ENCODE results near the gene ARHGEF37. TPM values are rescaled to one million over a fixed set of nuclear protein-coding genes. Genes with fewer than 3 reads are reported as not detected.

The ARHGEF37 gene
- total RNA-seq, 1 donor from 2014 or later = 1.1 TPM

DNA sequence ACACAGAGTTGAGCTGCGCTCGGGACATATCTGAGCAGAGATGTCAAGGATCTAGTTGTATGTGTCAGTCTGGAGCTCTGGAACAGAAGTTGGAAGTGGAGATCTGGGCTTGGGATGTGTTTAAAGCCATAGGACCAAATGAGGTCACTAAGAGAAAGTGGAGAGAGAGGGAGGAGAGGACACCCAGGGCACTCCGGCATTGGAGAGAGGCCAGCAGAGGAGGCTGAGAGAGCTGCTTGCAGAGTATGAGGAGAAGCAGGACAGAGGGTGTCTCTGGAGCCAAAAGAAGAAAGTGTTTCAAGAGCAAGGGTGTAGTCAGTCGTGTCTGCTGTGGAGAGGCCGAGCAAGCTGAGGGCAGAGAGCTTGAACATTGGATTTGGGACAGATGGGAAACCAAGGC, 34.7 kb downstream of the ARHGEF37 start:
- Mint-ChIP-seq H3K27me3 (no peaks in the 10 kb centered on the region), H3K36me3 (ENCODE audit: low read depth) (no peaks in the 10 kb centered on the region), H3K9me3 (no peaks in the 10 kb centered on the region), H3K27ac (peak overlapping the region; percentile 27), H3K4me1 (peaks cover 34% of the 10 kb centered on the region), H3K4me3 (no peak overlapping the region)
- ATAC-seq (ENCODE audit: low read depth) (no peak), DNase-seq (no peak)
- intact Hi-C loops (cut with micrococcal nuclease) = no loop called here
- TF ChIP-seq, protein P1, sequence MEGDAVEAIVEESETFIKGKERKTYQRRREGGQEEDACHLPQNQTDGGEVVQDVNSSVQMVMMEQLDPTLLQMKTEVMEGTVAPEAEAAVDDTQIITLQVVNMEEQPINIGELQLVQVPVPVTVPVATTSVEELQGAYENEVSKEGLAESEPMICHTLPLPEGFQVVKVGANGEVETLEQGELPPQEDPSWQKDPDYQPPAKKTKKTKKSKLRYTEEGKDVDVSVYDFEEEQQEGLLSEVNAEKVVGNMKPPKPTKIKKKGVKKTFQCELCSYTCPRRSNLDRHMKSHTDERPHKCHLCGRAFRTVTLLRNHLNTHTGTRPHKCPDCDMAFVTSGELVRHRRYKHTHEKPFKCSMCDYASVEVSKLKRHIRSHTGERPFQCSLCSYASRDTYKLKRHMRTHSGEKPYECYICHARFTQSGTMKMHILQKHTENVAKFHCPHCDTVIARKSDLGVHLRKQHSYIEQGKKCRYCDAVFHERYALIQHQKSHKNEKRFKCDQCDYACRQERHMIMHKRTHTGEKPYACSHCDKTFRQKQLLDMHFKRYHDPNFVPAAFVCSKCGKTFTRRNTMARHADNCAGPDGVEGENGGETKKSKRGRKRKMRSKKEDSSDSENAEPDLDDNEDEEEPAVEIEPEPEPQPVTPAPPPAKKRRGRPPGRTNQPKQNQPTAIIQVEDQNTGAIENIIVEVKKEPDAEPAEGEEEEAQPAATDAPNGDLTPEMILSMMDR (IDR thresholded peaks at IDR 0.05) = no peak
- POLR2A ChIA-PET = interaction anchor here (0.8 kb wide), 1 partner anchor 18 kb away, joined by 3 read pairs; no protein-coding TSS in a partner anchor
- CTCF ChIA-PET = no interaction called here

DNA sequence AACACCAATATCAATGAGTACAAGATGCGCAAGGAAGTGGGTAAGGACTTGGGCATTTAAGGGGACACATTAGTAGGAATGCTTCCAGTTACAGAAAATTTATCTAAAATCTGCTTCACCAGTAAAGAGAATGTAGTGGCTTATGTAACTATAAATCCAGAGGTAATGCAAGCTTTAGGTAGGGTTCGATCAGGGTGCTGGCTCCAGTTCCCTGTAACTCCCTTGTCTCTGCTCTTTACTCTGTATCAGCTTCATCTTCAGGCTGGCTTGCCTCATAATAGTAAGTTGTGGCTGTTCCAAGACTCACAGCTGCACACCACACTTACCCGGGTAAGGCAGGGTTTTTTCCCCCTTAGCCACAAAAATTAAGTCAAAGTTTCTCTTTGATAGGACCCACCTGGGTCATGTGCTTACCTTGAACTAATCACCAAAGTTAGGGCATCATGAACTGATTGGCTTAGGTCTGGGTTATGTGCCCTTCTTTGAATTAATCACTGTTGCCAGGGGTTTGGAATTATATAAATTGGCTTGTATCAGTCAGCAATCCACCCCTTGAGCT, 35.5 kb downstream of the ARHGEF37 start:
- Mint-ChIP-seq H3K36me3 (ENCODE audit: low read depth) (no peaks in the 10 kb centered on the region), H3K27ac (peak overlapping the region; percentile 69), H3K4me1 (peaks cover 34% of the 10 kb centered on the region), H3K9me3 (no peaks in the 10 kb centered on the region), H3K4me3 (peak overlapping the region; percentile 38), H3K27me3 (no peaks in the 10 kb centered on the region)
- intact Hi-C loops (cut with micrococcal nuclease) = no loop called here
- POLR2A ChIA-PET = interaction anchor here (1.3 kb wide), 1 partner anchor 8 kb away, joined by 4 read pairs; no protein-coding TSS in a partner anchor
- ATAC-seq (ENCODE audit: low read depth) (peak; percentile 42), DNase-seq (no peak)
- CTCF ChIA-PET = interaction anchor here (1.4 to 2.1 kb wide), 2 partner anchors 299 to 374 kb away, joined by 3 to 6 read pairs; no protein-coding TSS in a partner anchor
- TF ChIP-seq, protein P1 (IDR thresholded peaks at IDR 0.05) = no peak

DNA sequence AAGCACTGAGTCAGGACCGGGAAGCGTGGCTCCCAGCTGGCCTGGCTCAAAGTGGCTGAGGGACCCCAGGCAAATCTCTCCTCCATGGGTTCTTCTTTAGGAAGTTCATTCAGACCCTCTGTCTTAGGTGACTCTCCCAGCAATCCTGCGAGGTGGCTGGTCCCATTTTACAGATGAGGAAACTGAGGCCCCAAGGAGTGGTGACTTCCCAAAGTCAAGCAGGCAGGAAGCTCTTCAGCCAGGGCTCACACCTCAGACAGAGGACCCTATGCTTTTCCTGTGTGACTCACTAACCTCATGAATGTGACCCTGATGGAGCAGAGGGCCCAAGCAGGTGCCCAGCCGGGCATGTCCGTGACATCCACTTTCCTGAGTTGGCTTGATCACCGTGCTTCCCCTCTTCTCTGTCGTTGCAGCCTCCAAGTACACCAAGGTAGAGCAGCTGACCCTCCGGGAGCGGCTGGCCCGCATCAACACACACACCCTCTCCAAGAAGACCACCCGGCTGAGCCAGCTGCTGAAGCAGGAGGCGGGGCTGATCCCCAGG, 36.5 kb downstream of the ARHGEF37 start:
- CTCF ChIA-PET = interaction anchor here (1.2 to 2.3 kb wide), 4 partner anchors 12 to 373 kb away, joined by 3 to 11 read pairs (median 6); no protein-coding TSS in a partner anchor
- TF ChIP-seq, protein P1 (IDR thresholded peaks at IDR 0.05) = no peak
- ATAC-seq (ENCODE audit: low read depth) (peak; percentile 76), DNase-seq (no peak)
- Mint-ChIP-seq H3K27ac (peak overlapping the region; percentile 87), H3K9me3 (no peaks in the 10 kb centered on the region), H3K36me3 (ENCODE audit: low read depth) (no peaks in the 10 kb centered on the region), H3K4me3 (peak overlapping the region; percentile 65), H3K27me3 (no peaks in the 10 kb centered on the region), H3K4me1 (peaks cover 34% of the 10 kb centered on the region)
- intact Hi-C loops (cut with micrococcal nuclease) = loop anchor here (1.0 to 2.0 kb wide), 6 partner anchors 12 to 301 kb away; partner anchors contain the start of gene ARHGEF37
- POLR2A ChIA-PET = interaction anchor here (0.5 to 0.9 kb wide), 3 partner anchors 36 to 342 kb away, joined by 3 to 7 read pairs (median 5); partner anchors contain the start of gene ARHGEF37

DNA sequence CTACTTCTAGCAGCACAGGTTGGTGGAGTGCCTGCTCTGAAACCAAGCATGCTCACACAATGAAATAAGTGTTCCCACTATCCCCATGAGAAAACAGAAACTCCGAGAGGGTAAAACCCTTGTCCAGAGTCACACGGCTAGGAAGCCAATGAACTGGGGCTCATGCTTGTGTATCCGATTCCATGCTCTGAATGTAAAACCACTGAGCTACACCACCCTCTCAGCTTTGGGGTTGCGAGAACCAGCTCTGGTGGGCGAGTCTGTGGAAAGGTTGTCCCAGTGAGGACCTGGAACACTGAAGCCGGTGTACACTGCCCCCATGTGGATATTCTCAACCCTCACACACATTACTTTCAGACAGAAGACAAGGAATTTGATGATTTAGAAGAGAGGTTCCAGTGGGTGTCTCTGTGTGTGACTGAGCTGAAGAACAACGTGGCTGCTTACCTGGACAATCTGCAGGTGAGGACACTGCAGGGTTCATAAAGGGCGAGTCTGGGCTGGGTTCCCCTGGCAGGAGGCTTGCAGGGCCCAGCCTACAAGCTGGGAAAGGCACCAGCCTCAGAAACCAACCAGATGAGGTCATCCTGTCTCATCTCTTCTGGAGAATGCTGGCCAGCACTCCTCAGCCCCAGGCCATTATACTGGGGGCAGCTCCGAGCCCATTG, 37.4 kb downstream of the ARHGEF37 start:
- Mint-ChIP-seq H3K27ac (peak overlapping the region; percentile 87), H3K9me3 (no peaks in the 10 kb centered on the region), H3K36me3 (ENCODE audit: low read depth) (no peaks in the 10 kb centered on the region), H3K4me1 (peaks cover 34% of the 10 kb centered on the region), H3K4me3 (peak overlapping the region; percentile 28), H3K27me3 (no peaks in the 10 kb centered on the region)
- ATAC-seq (ENCODE audit: low read depth) (peak; percentile 35), DNase-seq (no peak)
- ChIA-PET POLR2A (interaction anchor here (0.9 kb wide), 1 partner anchor 37 kb away, joined by 5 read pairs; the partner anchor contains the start of gene ARHGEF37), CTCF (interaction anchor here (1.0 to 2.3 kb wide), 6 partner anchors 13 to 301 kb away, joined by 3 to 11 read pairs (median 6); no protein-coding TSS in a partner anchor)
- intact Hi-C loops (cut with micrococcal nuclease) = loop anchor here (1.0 to 2.0 kb wide), 6 partner anchors 12 to 301 kb away; partner anchors contain the start of gene ARHGEF37
- TF ChIP-seq, protein P1 (IDR thresholded peaks at IDR 0.05) = no peak

Data from activated B cell treated with CpG ODN at 0.5 μM for 24 hours (primary cell).